Lung (tissue), 12 donors: Measurements from ENCODE around the gene CFLAR. TPM values are rescaled to one million over a fixed set of nuclear protein-coding genes. Genes with fewer than 3 reads are reported as not detected.

ENCODE experiments used
- ATAC-seq: fragments of 200-7000 bp; cut with Tn5 transposase; one replicate; pipeline ENCODE4 v1.9.1; 2020; ENCODE audit warnings: moderate number of reproducible peaks; ENCODE audit not compliant: insufficient read depth, low FRiP score
- DNase-seq, 3 donors: peaks; one replicate each; pipeline ENCODE4 v3.0.0-alpha.2; 2013 to 2017
- H3K27ac ChIP-seq, 2 donors: one replicate each; pipeline ENCODE4 v1.5.1; 2013; ENCODE audit warnings: mild to moderate bottlenecking in 2 of 2, moderate library complexity in 2 of 2, control low read depth in 1 of 2, inconsistent platforms in 1 of 2, low read depth in 1 of 2, low read length in 1 of 2
- H3K27me3 ChIP-seq, 3 donors: one replicate each; pipeline ENCODE4 v1.5.1; 2013; ENCODE audit warnings: low read length in 2 of 3; ENCODE audit not compliant: control insufficient read depth in 3 of 3, insufficient read depth in 3 of 3
- H3K36me3 ChIP-seq, 4 donors: one replicate each; pipeline ENCODE4 v1.5.1; 2013; ENCODE audit warnings: low read length in 4 of 4, mild to moderate bottlenecking in 1 of 4, moderate library complexity in 1 of 4; ENCODE audit not compliant: control insufficient read depth in 4 of 4, insufficient read depth in 4 of 4
- H3K4me1 ChIP-seq, 5 donors: one replicate each; pipeline ENCODE4 v1.5.1; 2013; ENCODE audit warnings: low read length in 5 of 5, mild to moderate bottlenecking in 2 of 5, moderate library complexity in 1 of 5; ENCODE audit not compliant: control insufficient read depth in 5 of 5, insufficient read depth in 5 of 5
- H3K4me3 ChIP-seq: one replicate; pipeline ENCODE4 v1.5.1; 2013; ENCODE audit warnings: mild to moderate bottlenecking, control low read depth, moderate library complexity
- H3K9ac ChIP-seq, 2 donors: one replicate each; pipeline ENCODE4 v1.5.1; 2013; ENCODE audit warnings: low read length in 2 of 2, control low read depth in 1 of 2; ENCODE audit not compliant: insufficient read depth in 1 of 2
- H3K9me3 ChIP-seq, 4 donors: one replicate each; pipeline ENCODE4 v1.5.1; 2013; ENCODE audit warnings: low read length in 3 of 4, mild to moderate bottlenecking in 1 of 4, moderate library complexity in 1 of 4; ENCODE audit not compliant: control insufficient read depth in 4 of 4, insufficient read depth in 3 of 4
- CTCF ChIP-seq: IDR thresholded peaks from 2 replicates; pipeline ENCODE4 v1.5.1; 2012; ENCODE audit warnings: mild to moderate bottlenecking; ENCODE audit errors: control extremely low read depth, extremely low read depth
- WGBS, 2 donors: extraction: QIAGEN DNeasy Blood & Tissue Kit; methylation state at CpG; one replicate each; pipeline ENCODE4 v1.1.7; 2013; 5-methylcytosine and 5-hydroxymethylcytosine counted together
- polyA plus RNA-seq, 2 donors: library from polyadenylated mRNA; stranded (reverse); fragments of 200-250 nt; gene quantifications; one replicate each; pipeline ENCODE4 v1.2.1, GENCODE V29; 2013
- total RNA-seq, 2 donors: library from RNA; depleted of rRNA in 1 of 2; stranded (reverse); fragments of >200 nt in 1 of 2; gene quantifications; one replicate each; pipeline ENCODE4 v1.2.1, GENCODE V29; 2014 to 2021
- donor health status: control.
- donor health status: control.
- donor health status: Bipolar disorder and iron deficiency.
- donor health status: healthy.
- donor health status: DM: yes; HTN: yes; CAD: no.

CFLAR gene
- total and polyA plus RNA-seq, 4 donors = 101 to 345 (median 238) TPM

GRCh38 chr2:201185863-201186262, 69.9 kb downstream of the CFLAR start:
- H3K4me1 ChIP-seq = peaks cover 0 to 2% (median 0%) of the 10 kb centered on the region in 5 donors
- H3K9me3 ChIP-seq = no peaks in the 10 kb centered on the region
- no peak for TF ChIP-seq CTCF
- H3K36me3 ChIP-seq = peaks cover 0 to 8% (median under 1%) of the 10 kb centered on the region in 4 donors
- ATAC-seq = no peak
- no peak overlapping the region for H3K9ac ChIP-seq
- no peak overlapping the region for H3K4me3 ChIP-seq
- H3K27ac ChIP-seq = no peak overlapping the region
- H3K27me3 ChIP-seq = no peaks in the 10 kb centered on the region
- no peak for DNase-seq
- WGBS, 2 donors = 16 to 43% methylated on average over 4 of the region's 4 CpGs

- WGBS, 2 donors = 81 to 85% methylated on average over 5 of the region's 5 CpGs
- ATAC-seq = no peak
- H3K4me3 ChIP-seq = no peak overlapping the region
- H3K4me1 ChIP-seq = peaks cover 0 to 2% (median 0%) of the 10 kb centered on the region in 5 donors
- no peak overlapping the region for H3K9ac ChIP-seq
- H3K36me3 ChIP-seq = peaks cover 0 to 8% (median under 1%) of the 10 kb centered on the region in 4 donors
- H3K27ac ChIP-seq = no peak overlapping the region
- no peaks in the 10 kb centered on the region for H3K9me3 ChIP-seq
- DNase-seq = no peak
- no peak for TF ChIP-seq CTCF
- H3K27me3 ChIP-seq = no peaks in the 10 kb centered on the region
These were observed 71.0 kb downstream of the CFLAR start for GRCh38 chr2:201186982-201187381.

- Histone ChIP-seq H3K4me3 (no peak overlapping the region), H3K36me3 (peaks cover 0 to 8% (median 2%) of the 10 kb centered on the region in 4 donors), H3K9me3 (no peaks in the 10 kb centered on the region), H3K27ac (no peak overlapping the region), H3K27me3 (no peaks in the 10 kb centered on the region), H3K4me1 (peaks cover 0 to 2% (median 0%) of the 10 kb centered on the region in 5 donors), H3K9ac (no peak overlapping the region)
- no peak for ATAC-seq
- WGBS, 2 donors = 87 to 90% methylated on average over 4 of the region's 4 CpGs
- no peak for DNase-seq
- no peak for TF ChIP-seq CTCF
These were observed 72.5 kb downstream of the CFLAR start for GRCh38 chr2:201188449-201188848.
